GM21619 (cell line): Measurements from ENCODE around the gene LIPK.

ENCODE experiments used
- ATAC-seq: cut with Tn5 transposase; IDR thresholded peaks from one replicate; pipeline ENCODE4 v1.9.1; 2021; ENCODE audit not compliant: unreplicated experiment

LIPK gene

DNA sequence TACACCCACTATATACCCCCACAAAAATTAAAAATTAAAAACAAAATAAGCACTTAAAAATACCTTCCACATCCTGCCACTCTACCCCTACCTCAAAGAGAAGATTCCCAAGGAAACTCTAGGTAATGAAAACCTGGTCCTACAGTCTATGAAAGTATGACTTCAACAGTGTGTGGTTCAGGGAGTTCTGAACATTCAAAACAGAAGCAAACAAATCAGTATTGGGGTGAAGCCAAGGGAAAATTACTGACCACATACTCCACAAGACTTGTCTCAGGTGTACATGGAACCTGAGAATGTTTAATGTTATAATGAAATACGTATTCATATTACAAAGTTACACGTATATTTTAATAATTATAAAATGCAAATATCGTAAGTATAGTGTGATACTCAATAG, 76.2 kb downstream of the LIPK start:
- no peak for ATAC-seq

DNA sequence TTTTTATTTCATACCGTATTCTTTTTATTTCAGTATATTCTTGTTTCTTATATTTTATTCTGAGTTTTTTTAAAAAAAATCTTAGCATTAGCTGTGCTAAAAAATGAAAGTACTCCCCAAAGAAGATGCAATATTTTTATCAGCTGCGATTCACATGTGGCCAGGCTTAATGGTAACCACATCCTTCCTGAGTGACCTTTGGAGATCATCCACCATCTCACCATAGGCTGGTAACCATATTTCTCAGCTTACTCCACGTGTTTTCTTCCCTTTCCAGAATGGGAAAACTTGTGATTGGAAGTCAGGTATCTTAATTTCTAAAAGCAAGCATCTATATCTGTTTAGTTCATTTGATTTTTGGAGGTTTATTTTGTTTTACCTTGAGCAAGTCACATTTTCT, 77.7 kb downstream of the LIPK start:
- no peak for ATAC-seq

DNA sequence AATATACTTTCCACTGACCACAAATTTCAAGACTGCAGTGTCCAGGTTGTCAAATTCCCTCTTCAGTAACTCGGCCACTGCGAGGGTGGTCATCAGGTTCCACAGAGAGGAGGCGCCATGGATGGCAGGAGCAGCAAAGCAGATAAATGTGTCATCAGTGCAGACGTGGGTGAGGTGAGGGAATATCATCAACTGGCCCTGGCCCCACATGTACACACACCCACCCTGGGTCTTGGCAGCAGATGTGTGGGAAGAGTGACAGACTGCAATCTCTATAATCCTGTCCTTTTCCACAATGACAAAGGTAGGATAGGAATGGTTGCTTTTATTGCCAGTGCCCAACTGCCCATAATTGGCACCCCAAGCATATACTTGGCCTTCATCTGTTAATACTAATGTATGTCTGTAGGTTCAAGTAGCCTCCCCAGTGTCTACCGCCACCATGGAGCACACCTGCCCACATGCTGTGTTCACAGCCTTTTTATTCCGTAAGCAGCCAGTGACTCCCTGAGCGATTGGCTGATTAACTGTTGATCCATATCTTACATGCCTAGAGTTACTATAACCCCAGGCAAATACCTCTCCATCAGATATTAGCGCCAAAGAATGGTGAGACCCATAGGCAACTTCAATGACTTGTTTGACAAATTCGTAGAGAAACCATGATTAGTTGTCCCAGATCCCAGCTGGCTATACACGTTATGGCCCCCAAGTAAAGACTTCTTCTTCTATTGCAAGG, 80.2 kb downstream of the LIPK start:
- no peak for ATAC-seq

DNA sequence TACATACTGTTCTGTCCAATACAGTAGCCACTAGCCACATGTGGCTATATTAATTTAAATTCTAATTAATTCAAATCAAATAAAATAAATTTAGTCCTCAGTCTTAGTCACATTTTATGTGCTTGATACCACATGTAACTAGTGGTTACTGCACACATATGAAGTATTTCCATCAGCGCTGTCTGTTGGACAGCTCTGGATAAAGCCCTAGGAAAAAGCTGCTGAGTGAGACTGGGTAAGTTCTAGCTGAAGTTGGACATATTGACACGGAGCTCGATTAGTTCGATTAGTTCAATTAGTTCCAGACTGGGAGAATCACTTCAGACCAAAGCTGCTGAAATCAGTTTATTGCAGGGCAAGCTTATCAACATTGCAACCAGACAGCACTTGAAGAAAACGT, 81.4 kb downstream of the LIPK start:
- ATAC-seq = no peak

DNA sequence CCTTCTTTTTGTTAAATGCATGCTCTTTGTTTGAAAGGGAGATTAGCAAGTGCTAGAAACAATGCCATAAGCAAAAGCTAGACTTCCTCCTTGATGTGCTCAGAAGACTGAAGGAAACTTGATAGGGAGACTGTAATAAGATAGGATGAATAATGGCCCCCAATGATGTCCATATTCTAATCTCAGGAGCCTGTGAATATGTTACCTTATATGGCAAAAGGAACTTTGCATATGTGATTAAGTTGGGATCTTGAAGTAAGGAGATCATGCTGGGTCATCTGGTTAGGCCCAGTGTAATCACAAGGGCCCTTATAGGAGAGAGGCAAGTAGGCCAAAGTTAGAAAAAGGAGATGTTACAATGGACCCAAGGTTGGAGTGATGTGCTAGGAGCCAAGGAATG, 82.9 kb downstream of the LIPK start:
- no peak for ATAC-seq

DNA sequence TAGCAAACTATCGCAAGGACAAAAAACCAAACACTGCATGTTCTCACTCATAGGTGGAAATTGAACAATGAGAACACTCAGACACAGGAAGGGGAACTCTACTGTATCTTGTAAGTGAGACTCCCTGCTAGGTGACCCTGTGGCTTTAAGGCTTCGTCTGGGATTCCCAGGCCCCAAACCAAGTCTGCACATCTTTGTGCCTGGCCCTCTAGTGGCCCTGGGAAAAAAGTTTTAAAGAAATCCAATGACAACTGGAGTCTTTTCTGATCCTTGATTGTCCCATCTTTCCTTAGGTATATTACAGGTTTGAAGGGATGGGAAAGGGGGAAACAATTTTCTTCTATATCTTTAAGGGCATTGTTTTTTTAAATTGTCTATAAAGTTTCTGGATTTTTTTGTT, 85.9 kb downstream of the LIPK start:
- no peak for ATAC-seq

DNA sequence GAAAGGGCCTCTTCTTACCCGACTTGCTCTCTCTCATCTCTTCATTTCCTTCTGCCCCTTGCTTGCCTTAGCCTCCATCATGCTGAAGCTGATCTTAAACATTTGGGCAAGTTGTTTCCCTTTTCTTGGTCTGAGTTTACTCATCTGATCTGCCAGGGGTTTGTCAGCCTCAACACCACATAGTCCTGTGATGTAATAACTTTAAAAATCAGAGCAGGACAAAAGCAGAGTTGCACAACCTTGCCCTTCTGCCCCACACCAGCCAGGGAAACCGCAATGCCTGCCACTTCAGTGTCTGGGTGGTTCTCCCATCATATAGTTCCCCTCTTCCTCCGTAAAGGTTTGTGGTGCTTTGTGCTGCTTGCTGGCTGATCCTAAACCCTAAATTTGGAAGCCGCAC, 86.6 kb downstream of the LIPK start:
- no peak for ATAC-seq

DNA sequence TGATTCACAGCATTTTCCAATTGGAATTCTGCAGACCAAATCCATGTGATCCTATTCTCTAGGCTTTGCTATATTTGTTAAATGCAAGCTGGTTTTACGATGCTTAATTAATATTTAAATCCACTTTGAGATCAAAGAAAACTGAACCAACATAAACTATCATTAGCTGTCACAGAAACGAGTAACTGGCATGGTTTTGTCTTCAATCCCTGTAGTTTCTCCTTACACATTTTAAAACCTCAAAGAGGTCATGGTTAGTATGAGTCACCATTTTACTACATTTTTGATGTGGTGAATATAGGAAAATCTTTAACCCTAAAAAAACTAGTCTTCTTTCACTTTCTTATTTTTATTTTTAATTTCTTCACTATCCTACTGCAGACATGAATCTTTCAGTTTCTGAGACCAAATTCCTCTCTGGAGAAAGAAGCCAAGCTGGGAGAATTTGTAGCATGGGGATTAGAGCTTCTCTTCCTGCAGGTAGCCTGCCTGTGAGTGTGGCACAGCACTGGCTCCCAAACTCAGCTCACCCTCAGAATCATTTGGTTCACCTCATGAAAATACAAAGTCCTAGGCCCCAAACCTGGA, 87.8 kb downstream of the LIPK start:
- no peak for ATAC-seq

DNA sequence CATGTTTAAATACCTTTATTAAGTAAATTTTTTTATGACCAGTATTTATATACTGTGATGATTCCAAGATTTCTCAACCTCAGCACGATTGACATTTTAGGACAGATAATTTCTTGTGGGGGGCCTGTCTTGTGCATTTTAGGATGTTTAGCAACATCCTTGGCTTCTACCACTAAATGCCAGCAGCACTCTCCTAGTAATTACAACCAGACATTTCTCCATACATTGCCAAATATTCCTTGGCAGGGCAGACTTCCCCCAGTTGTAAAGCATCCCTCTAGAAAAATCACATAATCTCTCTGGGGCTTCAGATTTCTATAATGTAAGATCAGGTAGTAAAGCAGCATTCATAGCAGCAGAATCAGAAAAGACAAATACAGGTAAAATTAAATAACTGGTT, 88.7 kb downstream of the LIPK start:
- no peak for ATAC-seq

DNA sequence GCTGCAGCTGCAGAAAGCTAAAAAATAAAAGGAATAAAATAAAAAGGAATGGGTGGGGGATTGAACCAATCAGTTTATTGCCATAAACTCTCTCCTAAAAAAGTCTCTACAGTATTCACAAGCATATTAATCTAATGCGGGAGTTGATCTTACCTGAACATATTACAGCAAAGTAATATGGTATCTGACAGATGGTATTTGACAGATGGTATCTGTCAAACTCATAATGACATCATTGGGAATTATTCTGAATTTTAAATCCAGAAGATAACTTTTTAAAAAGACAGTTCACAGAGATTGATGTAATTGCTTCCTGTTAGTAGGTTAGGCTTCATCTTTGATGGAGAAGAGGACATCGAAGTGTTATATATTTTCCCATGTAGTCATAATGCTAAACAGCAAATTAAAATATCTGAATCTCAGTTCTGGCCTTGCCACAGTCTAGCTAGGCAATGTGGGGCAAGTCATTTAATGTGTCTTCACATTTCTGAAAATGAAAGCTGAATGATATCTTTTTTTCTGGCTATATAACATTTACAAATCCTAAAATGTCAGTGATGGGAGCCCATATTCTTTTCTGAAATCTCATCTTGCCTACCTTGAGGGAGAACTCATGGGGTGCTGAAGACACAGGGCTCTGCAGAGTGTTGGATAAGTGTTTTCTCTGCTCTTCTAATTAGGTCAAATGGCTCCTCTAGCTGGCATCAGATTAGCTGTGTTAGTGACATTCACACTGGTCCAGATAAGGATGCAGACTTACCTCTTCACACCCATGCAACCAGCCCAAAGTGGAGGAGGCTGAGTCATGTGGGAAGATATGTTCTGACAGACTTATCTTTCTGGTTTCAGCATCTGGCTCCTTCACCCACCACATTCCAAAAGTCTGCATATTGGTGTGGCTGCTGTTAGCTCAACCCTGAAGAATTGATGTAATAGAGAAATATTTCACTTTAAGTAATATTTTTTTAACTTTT, 94.4 kb downstream of the LIPK start:
- ATAC-seq = no peak
